ENCODE results near the gene CBR1. TPM values are rescaled to one million over a fixed set of nuclear protein-coding genes. Genes with fewer than 3 reads are reported as not detected.
A peak's percentile ranks its signal among the peaks of the same experiment; 100 is the strongest.

The CBR1 gene
- total and polyA plus RNA-seq, 9 of the 15 experiments (the other 6 are each of a cell fraction or from before 2014, with no cell fraction given): 2.5 to 33.8 (median 15.1) TPM

- TF ChIP-seq PBX2 (CRISPR knock-in tag; IDR thresholded peaks at IDR 0.05; ENCODE audit: low read depth) (no peak), PBX2 (tag; conservative IDR thresholded peaks at IDR 0.05; ENCODE audit: low read depth) (peak; percentile 69; the same call in 1 of the 2 replicates), MEF2A (IDR thresholded peaks at IDR 0.05; ENCODE audit: control insufficient read depth, low read depth, low read length) (no peak), IRF1 (CRISPR knock-in tag; IDR thresholded peaks at IDR 0.05; ENCODE audit: borderline replicate concordance) (no peak), RCOR1 (IDR thresholded peaks at IDR 0.05; ENCODE audit: borderline replicate concordance in 1 of 2, low read depth in 2 of 2, low read length in 2 of 2) (peak in 1 of 2 experiments; percentile 42; a peak in 1 of 4 replicates), MAFG (tag; conservative IDR thresholded peaks at IDR 0.05) (peak; percentile 40; the same call in 1 of the 2 replicates), DACH1 (IDR thresholded peaks at IDR 0.05; ENCODE audit: partially characterized antibody) (peak; percentile 47), ZNF561 (CRISPR knock-in tag; conservative IDR thresholded peaks at IDR 0.05) (no peak), SPI1 (IDR thresholded peaks at IDR 0.05; ENCODE audit: borderline replicate concordance, low read depth, low read length) (peak; percentile 65; the same call in 1 of the 2 replicates), CSDE1 (IDR thresholded peaks at IDR 0.05) (no peak), EP300 (IDR thresholded peaks at IDR 0.05; ENCODE audit: low read length) (no peak), C11orf30 (IDR thresholded peaks at IDR 0.05; ENCODE audit: low read depth) (peak; percentile 50), ZNF23 (CRISPR knock-in tag; IDR thresholded peaks at IDR 0.05) (no peak), THRB (CRISPR knock-in tag; conservative IDR thresholded peaks at IDR 0.05) (0 out of 2 replicates have a peak, but pooled peaks have one; percentile 6), RERE (CRISPR knock-in tag; IDR thresholded peaks at IDR 0.05; ENCODE audit: borderline replicate concordance) (no peak), DMBX1 (CRISPR knock-in tag; IDR thresholded peaks at IDR 0.05; ENCODE audit: borderline replicate concordance) (0 out of 2 replicates have a peak, but pooled peaks have one; percentile 30)
These were observed 4.3 kb upstream of the CBR1 start (continued) for GRCh38 chr21:36065497-36066036.

All from K562 (cell line).